Measurements from ENCODE around the gene NRBP1.

GRCh38 chr2:27390822-27391679, 37.4 kb upstream of the NRBP1 start:
- TF ChIP-seq CTCF (IDR thresholded peaks at IDR 0.05) = no peak
- TF ChIP-seq POLR2A (IDR thresholded peaks at IDR 0.05) = no peak
